ENCODE data around the gene DARS2. TPM values are rescaled to one million over a fixed set of nuclear protein-coding genes. Genes with fewer than 3 reads are reported as not detected.

Gene DARS2
- total and polyA plus RNA-seq, 2 of the 4 experiments (the other 2 are of a cell fraction), result 14.8 to 18.8 TPM

- no peak for TF ChIP-seq MAZ (IDR thresholded peaks at IDR 0.05; ENCODE audit: borderline replicate concordance, low read depth, low read length)
These were observed 39.0 kb downstream of the DARS2 start (continued) for GRCh38 chr1:173863224-173864161.

DNA sequence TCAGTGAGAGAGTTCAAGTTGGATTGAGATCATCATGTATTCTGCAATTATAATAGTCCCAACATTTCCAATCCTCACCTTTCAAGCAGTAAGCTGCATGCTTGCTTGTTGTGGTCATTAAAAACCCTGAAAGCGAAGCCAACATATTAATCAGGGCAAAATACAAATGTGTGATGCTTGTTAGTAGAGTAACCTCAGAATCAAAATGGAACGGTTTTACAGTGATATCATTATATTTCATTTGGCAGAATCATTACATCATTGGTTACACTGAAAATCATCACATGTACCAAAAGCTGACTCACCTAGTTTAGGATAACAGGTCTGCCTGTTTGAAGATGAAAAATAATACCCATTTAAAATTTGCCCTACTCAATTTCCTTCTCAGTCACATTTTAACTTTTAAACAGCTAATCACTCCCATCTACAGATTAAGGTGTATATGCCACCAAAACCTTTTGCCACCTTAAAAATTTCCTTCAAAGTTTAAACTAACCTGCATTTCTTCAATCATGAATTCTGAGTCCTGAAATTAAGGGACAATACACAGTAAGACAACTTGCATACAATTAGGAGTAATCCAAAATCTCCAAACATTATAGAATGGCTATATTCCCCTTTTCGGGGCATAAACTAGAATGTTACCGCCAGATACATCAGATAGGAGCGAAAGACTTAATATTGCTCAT is 39.9 kb downstream of the DARS2 start:
- Histone ChIP-seq H3K4me2 (ENCODE audit: low read depth, low read length) (peak overlapping the region; percentile 9; the same call in 1 of the 2 replicates), H3K18ac (ENCODE audit: low read depth, low read length) (no peak overlapping the region), H3K9ac (ENCODE audit: low read depth, low read length) (no peak overlapping the region; the same call in 1 of the 2 replicates), H3K14ac (replicated peaks; ENCODE audit: low read depth, low read length) (no peak overlapping the region), H3K9me3 (ENCODE audit: control insufficient read depth, insufficient read depth, low read length) (no peaks in the 10 kb centered on the region), H3K4ac (ENCODE audit: low read depth, low read length) (no peak overlapping the region), H4K8ac (ENCODE audit: low read depth in 2 of 2, low read length in 2 of 2) (no peak overlapping the region), H2BK5ac (ENCODE audit: low read depth, low read length, poor library complexity, severe bottlenecking) (no peak overlapping the region), H3K23ac (ENCODE audit: low read depth, low read length) (peak overlapping the region; percentile 47; the same call in 1 of the 2 replicates), H4K5ac (ENCODE audit: low read depth, low read length) (no peak overlapping the region), H4K91ac (ENCODE audit: insufficient read depth, low read depth, low read length) (no peak overlapping the region), H2BK20ac (ENCODE audit: low read depth, low read length) (no peak overlapping the region), H3K36me3 (ENCODE audit: control insufficient read depth, insufficient read depth, low read length) (peaks cover 41% of the 10 kb centered on the region), H2AK5ac (ENCODE audit: low read depth, low read length) (no peak overlapping the region), H3K9me1 (ENCODE audit: insufficient read depth, low read length) (no peaks in the 10 kb centered on the region), H3K27me3 (ENCODE audit: control insufficient read depth, insufficient read depth, low read length) (no peaks in the 10 kb centered on the region), H3K4me3 (ENCODE audit: insufficient read depth, low read depth, low read length) (no peak overlapping the region), H3K4me1 (ENCODE audit: control insufficient read depth, insufficient read depth, low read length) (no peaks in the 10 kb centered on the region), H4K20me1 (ENCODE audit: insufficient read depth, low read length) (peaks cover 68% of the 10 kb centered on the region), H2BK120ac (ENCODE audit: low read depth, low read length) (no peak overlapping the region), H2AFZ (replicated peaks; ENCODE audit: low read length, poor library complexity) (no peak overlapping the region), H2AK9ac (replicated peaks; ENCODE audit: low read depth, low read length, poor library complexity) (no peak overlapping the region), H3K56ac (ENCODE audit: extremely low read depth, insufficient read depth, low read length) (no peak overlapping the region), H3K79me1 (ENCODE audit: low read depth in 1 of 2, low read length in 2 of 2) (peaks cover 9 to 44% of the 10 kb centered on the region in 2 experiments; a peak in 3 of 4 replicates), H2BK15ac (ENCODE audit: low read depth, low read length) (no peak overlapping the region), H3K27ac (ENCODE audit: insufficient read depth, low read length) (no peak overlapping the region)
- CTCF ChIA-PET, result no interaction called here
- in situ Hi-C loops (cut with MboI; ENCODE audit: low sequenced_read_pairs) (no loop called here), dilution Hi-C loops (cut with HindIII; ENCODE audit: low sequenced_read_pairs, unreplicated experiment) (no loop called here), intact Hi-C loops (cut with micrococcal nuclease) (no loop called here)
- POLR2A ChIA-PET (ENCODE audit: unreplicated experiment), result no interaction called here
- DNase-seq, result peak; percentile 46
- no CpG with 5 or more reads among the region's 5 CpGs for WGBS, 2 experiments (ENCODE audit: extremely low coverage in 2 of 2, insufficient read length in 1 of 2)
- TF ChIP-seq MXI1 (IDR thresholded peaks at IDR 0.05; ENCODE audit: borderline replicate concordance, low read depth, low read length) (no peak), BHLHE40 (IDR thresholded peaks at IDR 0.05; ENCODE audit: low read depth, low read length) (no peak), NFE2L2 (IDR thresholded peaks at IDR 0.05; ENCODE audit: low read depth, low read length) (no peak), POLR2A (IDR thresholded peaks at IDR 0.05; ENCODE audit: low read depth, low read length) (no peak)
- TF ChIP-seq, protein P1, sequence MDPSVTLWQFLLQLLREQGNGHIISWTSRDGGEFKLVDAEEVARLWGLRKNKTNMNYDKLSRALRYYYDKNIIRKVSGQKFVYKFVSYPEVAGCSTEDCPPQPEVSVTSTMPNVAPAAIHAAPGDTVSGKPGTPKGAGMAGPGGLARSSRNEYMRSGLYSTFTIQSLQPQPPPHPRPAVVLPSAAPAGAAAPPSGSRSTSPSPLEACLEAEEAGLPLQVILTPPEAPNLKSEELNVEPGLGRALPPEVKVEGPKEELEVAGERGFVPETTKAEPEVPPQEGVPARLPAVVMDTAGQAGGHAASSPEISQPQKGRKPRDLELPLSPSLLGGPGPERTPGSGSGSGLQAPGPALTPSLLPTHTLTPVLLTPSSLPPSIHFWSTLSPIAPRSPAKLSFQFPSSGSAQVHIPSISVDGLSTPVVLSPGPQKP (IDR thresholded peaks at IDR 0.05; ENCODE audit: borderline replicate concordance, low read depth, low read length), result no peak
- ATAC-seq (ENCODE audit: low read depth), result no peak
- BruUV-seq (replicated peaks), result no TSS peak
